HG03558 (cell line): ENCODE data around the gene GRAMD1A.
"Not testable (repeated sequence)": the region's sequence is repeated elsewhere in the genome, so short reads cannot be mapped to it uniquely, and the experiment has no call there.

Experiments
- ATAC-seq: cut with Tn5 transposase; IDR thresholded peaks from one replicate; pipeline ENCODE4 v1.9.1; 2021; ENCODE audit warnings: moderate number of reproducible peaks; ENCODE audit not compliant: unreplicated experiment; ENCODE audit errors: extremely low read depth

Gene GRAMD1A

GRCh38 chr19:34975056-34975455 lies 25.1 kb upstream of the GRAMD1A start:
- no peak for ATAC-seq

- ATAC-seq = no peak
Observed at GRCh38 chr19:34976611-34977010, 23.5 kb upstream of the GRAMD1A start.

- no peak for ATAC-seq
Observed at GRCh38 chr19:34979819-34980640, 20.1 kb upstream of the GRAMD1A start.

- no peak for ATAC-seq
Observed at GRCh38 chr19:34982275-34982674, 17.8 kb upstream of the GRAMD1A start.

GRCh38 chr19:34983786-34984185 lies 16.3 kb upstream of the GRAMD1A start:
- ATAC-seq = no peak

- ATAC-seq = no peak
Observed at GRCh38 chr19:34984287-34984686, 15.8 kb upstream of the GRAMD1A start.

GRCh38 chr19:34985249-34986022 lies 14.7 kb upstream of the GRAMD1A start:
- no peak for ATAC-seq

GRCh38 chr19:34988119-34988518 lies 12.0 kb upstream of the GRAMD1A start:
- ATAC-seq = no peak

- ATAC-seq = no peak
Observed at GRCh38 chr19:34989298-34989697, 10.8 kb upstream of the GRAMD1A start.

- ATAC-seq = no peak
Observed at GRCh38 chr19:34990578-34991192, 9.4 kb upstream of the GRAMD1A start.

- ATAC-seq = no peak
Observed at GRCh38 chr19:34991542-34992333, 8.4 kb upstream of the GRAMD1A start.

GRCh38 chr19:34992582-34992981 lies 7.5 kb upstream of the GRAMD1A start:
- ATAC-seq = not testable (repeated sequence)

GRCh38 chr19:34994286-34994642 lies 5.9 kb upstream of the GRAMD1A start:
- ATAC-seq = no peak

- no peak for ATAC-seq
Observed at GRCh38 chr19:34994643-34995541, 5.2 kb upstream of the GRAMD1A start.

- no peak for ATAC-seq
Observed at GRCh38 chr19:34995551-34995950, 4.6 kb upstream of the GRAMD1A start.

- ATAC-seq = no peak
Observed at GRCh38 chr19:34997071-34997617, 3.0 kb upstream of the GRAMD1A start.

- not testable (repeated sequence) for ATAC-seq
Observed at GRCh38 chr19:34998224-34998623, 1.9 kb upstream of the GRAMD1A start.

- no peak for ATAC-seq
Observed at GRCh38 chr19:34998777-34999497, 1.2 kb upstream of the GRAMD1A start.

- no peak for ATAC-seq
Observed at GRCh38 chr19:35000338-35000646, 169 bp downstream of the GRAMD1A start.
